ENCODE measurements around the gene HGFAC. TPM values are rescaled to one million over a fixed set of nuclear protein-coding genes. Genes with fewer than 3 reads are reported as not detected.

Gene HGFAC
- 0.18 TPM for polyA plus RNA-seq (2013, experiment 1 of 2; ENCODE audit: insufficient read length)
- polyA plus RNA-seq (2013, experiment 2 of 2; ENCODE audit: insufficient read length), result 0.20 TPM

DNA sequence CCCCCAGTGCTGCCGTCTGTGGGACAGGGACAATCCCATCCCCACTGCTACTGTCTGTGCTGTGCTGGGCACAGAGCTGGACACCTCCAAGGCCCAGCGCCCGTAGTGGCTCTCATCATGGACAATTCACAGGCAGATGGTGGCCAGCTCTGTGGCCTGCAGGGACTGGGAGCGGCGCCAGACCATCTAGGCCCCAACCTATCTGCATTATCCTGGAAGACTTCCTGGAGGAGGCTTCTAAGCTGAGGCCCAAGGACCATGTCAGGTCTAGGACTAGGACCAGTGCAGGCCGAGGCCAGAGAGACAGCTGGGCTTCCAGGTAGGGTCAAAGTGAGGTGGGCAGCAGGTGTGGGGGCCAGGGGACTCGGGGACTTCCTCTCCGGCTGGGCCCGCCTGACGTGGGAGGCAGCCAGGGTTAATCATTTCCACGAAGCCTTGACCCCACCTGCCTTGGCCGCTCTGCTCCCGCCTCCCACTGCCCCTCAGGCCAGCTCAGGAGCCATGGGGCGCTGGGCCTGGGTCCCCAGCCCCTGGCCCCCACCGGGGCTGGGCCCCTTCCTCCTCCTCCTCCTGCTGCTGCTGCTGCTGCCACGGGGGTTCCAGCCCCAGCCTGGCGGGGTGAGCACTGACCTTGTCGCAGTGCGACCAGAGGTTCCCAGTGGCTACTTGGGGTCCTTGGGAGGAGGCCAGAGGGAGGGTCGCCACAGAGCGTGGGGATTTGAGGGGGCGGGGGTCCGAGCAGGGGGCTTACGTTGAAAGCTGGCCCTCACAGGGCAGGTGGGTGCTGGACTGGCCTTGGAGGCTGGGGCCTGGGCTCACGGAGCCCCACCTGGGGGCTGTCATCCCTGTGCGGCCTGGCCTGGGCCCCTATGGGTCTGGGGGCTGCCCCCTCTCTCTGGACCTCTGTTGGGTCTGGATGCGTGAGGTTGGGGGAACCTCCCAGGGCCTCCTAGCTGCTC lies at the start of gene HGFAC:
HGFAC (plus strand) TSS at position 468 of the 959 bp plus-strand sequence; CDS start at position 502, 34 bp downstream.
- DNase-seq, result no peak

DNA sequence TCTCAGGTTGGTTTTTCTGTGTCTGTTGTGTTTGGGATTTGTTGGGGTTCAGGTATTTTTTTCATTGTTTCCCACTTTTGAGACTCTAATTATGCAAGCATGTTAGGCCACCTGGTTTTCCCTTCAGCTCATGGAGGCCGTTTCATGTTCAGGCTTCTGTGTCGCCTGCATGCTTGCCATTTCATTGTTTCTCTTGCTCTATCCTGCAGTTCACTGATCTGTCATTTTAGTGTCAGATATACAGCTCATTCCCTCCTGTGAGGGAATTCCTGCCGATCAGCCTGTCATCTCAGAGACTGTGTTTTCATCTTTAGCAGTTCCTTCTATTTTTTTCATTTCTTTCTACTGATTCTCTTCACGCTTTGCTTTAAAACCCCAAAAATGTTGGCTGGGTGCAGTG lies 49.4 kb upstream of the HGFAC start:
- peak; percentile 13 for DNase-seq

DNA sequence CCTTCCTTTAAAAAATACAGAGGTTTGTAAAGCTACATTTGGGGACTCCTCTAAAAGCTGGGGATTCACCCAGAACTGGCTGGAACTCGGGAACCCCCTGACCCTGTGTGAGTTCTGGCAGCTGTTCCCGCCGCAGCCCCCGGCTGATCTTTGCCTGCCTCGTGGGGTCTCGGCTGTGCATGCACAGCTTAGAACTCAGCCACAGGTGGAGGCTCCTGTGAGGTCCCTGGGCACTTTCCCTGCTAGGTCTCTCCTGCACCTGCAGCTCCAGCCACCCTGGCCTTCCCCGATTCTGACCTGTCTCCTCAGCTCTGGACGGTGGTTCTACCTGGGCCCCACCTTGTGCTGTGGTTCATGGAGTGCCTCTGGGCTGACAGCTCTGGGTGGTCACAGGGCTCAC lies 48.6 kb upstream of the HGFAC start:
- DNase-seq, result no peak

DNA sequence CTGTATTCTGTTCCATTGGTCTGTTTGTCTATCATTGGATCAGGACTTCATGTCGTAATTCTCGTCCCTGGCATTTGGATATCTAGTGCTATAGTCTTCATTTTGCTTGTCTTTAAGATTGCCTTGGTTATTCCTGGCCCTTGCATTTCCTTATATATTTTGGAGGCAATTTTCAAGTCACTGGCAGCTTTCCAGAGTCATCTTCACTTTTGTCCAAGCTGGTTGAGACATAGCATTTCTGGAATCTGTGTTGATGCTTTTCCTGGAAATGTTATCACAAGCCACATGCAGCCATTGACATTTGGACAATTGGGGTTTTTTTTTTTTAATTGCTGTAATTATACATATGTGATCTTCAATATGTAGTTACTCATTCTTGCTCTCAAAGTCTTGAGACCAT lies 45.2 kb upstream of the HGFAC start:
- DNase-seq, result no peak

DNA sequence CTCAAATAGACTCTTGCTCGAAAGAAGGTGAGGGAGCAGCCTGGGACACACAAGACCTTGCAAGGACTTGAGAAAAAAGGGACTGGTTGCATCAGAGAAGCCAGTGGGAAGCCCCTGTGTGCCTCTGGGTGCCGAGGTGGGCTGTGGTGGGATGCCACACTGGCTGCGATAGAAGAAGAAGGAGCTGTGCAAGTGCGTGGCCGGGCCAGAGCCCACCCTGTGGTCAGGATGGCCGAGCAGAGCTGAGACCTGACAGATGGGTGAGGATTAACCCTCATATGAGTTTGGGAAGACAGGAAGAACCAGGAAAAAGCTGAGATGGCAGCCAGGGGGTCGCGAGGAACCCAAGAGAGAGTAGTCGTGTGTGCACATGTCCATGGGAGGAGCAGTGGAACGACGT lies 44.6 kb upstream of the HGFAC start:
- DNase-seq, result no peak

DNA sequence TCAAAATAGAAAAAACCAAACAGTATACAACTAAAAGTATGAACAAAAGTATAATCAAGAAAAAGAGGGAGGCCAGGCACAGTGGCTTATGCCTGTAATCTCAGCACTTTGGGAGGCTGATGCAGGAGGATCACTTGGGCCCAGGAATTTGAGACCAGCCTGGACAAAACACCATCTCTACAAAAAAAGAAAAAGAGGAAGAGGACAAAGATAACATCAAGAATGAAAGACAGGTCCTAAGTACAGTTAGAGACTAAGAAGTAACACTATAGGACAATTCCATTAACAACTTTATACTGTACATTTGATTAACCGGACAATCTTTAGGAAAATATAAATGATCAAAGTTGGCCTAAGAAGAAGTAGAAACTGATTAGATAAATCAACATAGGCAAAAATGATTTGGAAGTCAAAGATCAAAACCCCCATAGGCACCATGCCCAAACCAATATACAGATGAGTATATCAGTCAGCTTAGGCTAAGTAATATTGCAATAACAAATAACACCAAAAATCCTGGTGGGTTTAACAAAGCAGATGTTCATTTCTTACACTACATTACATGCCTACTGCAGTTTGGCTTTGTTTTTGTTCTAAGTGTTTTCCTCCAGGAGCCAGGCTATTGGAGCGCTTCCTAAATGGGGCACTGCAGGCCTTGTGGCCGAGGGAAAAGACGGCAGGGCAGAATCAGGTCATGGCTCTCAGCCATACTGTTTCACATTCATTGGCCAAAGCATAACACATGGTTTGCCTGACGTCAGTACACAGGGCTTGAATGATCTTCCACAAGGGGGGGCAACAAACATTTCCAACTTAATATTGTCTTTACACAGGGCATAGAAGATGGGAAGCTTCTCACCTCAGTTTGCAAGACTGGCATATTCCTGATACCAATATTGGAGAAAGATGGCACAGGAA lies 42.2 kb upstream of the HGFAC start:
- DNase-seq, result no peak

DNA sequence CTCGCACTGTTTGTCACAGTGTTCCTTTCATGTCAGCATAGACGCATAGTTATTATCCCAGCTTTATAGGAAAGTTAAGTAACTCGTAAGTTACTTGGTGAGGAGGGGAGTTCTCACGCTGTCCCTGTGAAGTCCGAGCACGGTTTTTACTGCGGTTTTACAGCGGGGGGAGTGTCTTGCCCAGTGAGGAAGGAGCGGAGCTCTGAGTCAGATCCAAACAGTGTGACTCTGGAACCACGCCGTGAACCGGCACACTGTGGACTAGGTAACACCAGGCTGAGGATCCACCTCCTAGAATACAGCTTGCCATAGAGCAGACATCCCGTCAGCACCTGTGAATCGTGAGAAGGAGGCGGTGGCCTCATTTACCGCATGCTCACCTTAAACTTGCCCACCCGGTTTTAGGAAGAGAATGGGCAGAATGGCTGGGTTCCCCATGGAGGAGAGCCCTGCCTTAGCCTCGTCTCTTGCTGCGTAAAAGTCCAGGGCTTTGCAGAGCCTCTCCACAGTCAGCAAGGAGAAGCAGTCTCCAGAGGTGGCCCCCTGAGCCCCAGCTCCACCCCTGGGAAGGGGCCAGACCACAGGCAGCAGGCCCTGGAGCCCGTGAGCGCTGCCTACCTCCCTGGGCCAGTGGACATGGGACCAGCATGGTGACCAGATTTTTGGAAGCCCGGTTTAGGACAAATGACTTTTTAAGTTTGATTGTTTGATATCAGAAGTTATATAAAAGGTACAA lies 40.2 kb upstream of the HGFAC start:
- DNase-seq, result no peak

DNA sequence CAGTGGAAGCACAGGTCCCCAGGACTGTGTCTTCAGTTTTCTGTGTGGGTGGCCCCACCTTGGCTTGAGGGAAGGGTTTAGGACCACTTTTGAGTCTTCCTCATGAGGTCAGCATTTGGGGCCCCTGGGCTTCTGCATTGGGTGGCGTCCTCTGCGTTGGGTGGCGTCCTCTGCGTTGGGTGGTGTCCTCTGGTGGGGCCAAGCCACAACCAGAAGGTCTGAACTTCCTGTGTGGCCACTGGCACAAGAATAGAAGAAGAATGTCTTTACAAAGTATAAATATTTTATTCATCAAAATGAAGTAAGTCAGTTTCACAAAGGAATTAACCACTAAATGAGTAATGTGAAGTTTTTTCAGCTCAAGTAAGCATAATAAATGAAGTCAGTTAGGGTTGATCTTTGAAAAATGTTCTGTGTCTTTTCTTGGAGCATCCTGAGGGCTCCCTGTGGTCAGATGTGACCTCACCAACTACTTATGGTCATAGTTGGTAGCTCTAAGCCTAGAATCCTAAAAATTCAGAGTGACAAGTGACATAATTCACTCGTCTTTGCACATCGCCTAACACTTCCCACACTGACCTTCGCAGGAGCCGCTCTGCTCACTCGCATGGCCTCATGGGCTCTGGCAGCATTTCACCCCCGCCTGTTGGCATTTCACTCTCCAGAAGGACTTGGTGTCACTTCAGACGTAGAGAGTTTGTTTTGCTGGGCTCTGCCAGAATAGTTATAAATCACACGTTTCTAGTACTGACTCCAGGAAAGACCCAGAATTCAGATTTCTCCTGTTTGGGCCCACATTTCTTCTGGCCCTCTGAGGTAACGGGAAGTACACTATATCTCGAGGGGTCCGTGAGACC lies 39.0 kb upstream of the HGFAC start:
- peak; percentile 85 for DNase-seq

DNA sequence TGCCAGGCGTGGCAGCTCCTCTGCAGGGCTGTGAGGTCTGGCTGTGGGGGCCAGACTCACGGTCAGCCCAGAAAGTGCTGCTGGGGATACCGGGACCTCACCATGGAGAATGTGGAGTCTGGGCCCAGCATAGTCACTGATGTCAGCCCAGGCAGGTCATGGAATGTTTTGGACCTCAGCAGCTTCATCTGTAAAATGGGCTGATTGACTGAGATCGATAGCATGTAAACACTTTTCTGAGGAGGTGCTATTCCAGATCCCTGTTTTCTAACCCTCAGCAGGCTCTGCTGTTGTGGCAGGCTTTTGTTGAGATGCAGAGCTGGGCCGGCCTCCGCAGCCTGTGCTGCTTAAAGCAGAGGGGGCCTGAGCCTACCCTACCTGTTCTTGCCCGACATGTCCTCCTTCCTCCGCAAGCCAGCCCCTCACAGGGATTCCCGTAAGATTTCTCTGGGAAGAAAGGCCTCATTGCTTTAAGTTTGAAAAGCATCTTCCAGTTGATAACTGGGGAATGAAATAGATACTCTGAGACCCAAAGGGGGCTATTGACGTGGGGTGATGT lies 38.3 kb upstream of the HGFAC start:
- DNase-seq, result no peak

DNA sequence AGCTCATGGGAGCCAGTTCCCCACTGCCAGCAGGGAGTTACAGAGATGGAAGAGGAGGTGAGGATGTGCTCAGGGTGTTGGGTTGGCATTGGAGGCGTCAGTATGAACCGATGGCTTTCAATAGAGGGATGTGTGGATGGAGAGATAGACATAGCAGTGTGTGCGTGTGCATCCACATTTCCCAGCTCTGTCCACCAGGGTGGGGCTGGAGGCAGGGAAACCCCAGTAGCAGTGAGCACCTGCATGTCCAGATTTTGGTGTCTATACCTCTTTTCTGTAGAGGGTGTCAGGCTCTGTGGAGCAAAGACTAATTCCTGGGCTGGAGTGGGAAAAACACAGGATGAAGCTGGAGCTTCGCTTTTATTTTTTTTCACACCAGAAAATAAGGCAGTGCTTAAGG lies 37.2 kb upstream of the HGFAC start:
- DNase-seq, result no peak

DNA sequence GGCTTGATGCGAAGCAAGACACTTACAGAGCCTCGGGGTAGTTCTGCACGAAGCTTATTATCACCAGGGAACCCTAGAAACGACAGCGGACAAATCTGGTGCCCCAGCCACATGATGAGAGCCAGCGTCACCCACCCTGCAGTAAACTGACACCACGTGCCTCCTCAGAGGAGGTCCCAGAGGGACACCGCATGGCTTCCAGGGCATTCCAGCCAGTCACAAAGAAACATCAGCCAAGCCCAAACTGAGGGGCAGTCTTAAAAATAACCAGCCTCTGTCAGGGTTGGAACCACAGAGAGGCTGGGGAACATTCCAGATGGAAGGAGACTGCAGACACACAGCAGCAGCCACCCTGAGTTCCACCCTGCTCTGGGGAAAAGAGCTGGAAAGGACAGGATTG lies 36.6 kb upstream of the HGFAC start:
- DNase-seq, result no peak

DNA sequence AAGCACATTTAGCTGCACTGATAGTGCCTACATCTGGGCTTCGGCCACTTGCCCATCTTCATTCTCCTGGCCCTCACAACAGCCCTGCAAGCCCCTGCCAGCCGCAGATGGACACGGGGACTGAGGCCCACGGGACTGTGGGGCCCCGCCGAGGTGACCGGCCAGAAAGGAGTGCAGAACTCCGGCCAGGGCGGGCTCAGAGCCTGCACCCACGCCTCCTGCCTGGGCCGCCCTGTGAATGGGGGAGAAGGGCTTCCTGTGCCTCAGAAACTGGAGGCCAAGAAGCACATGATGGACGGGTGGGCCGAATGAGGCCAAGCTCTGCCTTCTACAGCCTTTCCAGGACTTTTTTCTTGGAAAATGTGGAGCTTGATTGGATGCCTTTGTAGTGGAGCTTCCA lies 35.7 kb upstream of the HGFAC start:
- no peak for DNase-seq

DNA sequence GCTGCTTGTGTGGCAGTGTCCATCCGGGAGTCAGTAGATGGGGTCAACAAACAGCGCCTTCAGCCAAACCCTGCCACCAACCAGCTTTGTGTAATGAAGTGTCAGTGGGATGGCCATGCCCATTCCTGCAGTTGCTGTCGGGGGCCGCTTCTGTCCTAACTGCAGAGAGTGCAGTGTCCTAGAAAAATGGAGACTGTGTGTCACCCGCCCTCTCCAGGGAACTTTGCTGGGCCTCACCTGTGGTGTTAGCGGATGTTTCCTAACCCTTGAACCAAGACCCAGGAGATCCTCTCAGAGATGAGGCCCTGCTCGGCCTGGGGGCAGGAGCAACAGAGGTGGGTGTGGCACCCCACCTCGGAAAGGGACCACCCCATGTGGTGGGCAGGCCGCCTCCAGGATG lies 35.3 kb upstream of the HGFAC start:
- DNase-seq, result no peak

DNA sequence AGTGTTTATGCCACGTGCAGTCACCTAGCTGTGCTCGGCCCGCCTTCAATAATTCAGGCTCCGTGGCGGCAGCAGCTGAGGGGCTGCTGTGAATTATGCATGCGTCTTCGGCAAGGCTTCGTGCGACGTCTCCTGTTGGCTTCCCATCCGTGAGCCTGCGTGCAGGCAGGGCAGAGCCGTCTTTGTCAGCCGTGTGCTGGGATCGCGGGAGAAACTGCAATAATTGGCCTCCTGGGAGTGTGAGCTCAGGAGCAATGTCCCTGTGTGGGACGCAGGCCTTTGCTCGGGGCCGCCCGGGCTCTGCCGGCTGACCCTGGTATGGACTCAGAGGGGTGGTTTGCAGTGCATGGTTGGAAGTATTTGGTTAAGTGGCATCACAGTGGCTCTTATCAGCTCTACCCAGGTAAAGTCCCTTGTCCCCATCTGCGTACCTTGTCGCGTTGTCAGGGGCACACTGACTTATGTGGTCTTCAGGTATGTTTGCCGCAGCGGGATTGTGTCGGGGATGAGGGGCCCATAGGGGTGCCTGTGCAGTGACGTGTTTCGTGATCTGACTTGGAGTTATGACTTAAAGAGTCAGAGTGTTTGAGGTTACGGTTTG lies 34.5 kb upstream of the HGFAC start:
- DNase-seq, result no peak

DNA sequence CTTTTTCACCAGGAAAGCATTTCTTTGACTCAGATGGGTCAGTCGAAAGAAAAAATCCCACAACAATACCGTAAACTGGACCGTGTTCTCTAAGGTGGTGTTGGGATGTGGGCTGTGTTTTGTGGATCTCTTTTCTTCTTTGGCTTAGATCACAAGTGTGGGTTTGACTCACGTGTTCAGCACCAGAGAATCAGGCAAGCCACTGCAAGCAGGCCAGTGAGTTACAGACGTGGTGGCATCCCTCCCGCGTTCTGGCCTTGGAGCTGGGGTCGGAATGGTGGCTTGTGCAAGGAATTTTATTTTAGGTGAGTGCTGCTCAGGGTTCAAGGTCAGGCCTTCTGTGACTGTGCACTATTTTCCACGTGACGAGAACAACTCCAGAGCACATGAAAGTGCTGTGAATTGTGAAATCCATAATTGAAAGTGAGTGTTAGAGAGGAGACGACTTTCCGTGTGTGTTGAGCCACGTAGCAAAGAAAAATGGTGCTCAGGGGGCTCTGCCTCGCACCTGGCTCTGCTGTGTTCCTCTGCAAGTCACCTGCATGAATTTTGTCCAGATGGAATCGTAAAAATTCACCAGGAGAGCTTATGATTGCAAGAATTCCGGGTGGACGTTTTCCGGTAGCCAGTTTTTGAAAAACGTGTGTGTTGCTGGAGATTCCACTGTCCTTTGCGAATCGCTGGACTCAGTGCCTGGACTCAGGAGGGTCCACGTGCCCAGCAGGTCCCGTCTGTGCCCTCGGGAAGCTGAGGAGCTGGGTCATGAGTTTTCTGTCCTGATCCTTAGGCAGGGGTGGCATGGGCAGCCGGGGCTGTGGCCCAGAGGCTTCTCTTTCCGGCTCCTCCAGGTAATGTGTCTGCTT lies 33.6 kb upstream of the HGFAC start:
- no peak for DNase-seq

DNA sequence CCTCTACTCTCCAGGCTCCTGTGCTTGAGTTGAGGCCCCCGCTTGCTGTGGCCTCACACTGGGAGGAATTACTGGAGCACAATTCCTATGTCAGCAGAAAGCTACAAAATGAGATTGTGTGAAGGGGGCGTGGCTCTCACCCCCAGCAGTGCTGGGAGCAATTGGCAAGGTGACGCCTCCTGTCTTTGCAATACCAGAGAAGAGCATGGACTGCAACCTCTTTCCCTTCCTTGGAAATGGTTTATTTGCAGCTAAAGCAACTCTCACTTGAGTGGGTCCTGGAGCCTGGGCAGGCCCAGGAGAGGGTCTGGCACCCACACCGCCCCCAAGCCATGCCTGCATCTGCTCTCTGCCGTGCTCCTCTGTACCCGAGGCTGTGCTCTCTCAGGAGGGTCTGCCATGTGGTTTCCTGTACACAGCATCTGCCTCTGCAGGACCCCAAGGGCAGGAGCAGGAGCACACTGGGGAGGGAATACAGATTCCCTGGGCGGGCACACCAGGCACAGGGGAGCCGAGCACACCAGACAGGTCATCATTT lies 32.9 kb upstream of the HGFAC start:
- no peak for DNase-seq

DNA sequence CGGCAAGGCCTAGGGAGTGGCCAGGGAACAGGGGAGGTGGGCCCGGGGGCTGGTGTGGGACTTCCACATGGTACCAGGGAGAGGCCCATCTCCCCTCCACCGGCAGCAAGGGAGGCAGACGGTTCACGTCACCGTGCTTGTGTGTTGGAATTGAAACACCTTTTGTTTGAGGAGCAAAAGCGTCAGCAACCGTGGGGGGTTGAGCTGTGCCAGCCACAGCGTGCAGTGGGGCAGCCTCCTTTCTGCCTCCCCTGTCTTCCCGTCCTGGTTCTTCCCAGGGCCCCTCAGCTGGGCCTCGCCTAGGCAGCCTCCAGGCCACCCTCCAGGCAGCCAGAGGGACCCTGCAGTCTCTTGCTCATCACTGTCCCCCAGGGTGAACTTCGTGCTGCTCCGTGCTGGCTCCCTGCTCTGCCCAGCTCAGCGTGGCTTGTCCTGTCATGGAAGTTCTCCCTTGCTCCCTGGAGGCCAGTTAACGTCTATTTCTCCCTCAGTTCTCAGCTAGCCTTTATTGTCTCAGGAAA lies 32.1 kb upstream of the HGFAC start:
- no peak for DNase-seq

DNA sequence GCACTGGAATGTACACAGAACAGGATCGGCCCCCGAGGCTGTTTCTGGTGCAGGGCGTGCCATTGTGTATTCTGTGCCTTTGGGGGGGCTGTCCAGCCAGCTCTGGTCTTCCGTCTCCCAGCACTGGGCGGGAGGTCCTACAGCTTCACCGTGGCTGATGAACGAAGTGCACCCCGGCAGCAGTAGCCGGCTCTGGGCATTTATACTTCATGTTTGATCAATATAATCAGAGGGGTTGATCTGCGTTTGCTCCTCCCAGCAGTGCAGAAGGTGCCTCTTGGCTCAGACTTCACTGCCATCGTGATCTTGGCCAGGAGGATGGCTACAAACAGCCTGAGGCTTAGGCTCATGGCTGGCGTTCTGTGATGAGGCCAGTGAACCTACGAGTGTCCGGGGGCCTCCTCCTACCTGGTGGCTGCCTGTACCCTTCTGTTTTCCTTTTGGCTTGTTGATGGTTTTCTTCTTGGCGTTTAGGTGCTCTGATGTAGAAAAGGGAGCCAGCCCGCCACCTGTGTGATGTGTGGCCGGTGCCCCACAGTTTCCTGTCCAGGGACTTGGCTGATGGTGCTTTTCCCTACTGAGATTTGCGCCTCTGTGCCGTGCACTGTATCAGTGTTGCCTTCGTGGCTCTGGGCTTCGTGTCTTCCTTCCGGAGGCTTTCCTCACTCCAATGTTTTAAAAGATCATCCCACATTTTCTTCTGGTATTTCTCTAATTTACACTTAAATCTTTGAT lies 31.2 kb upstream of the HGFAC start:
- no peak for DNase-seq

All from fibroblast of skin of abdomen (primary cell).